GM21381 (cell line): ENCODE measurements around the gene ZRANB1.

ENCODE experiments used
- ATAC-seq: cut with Tn5 transposase; IDR thresholded peaks from one replicate; pipeline ENCODE4 v1.9.1; 2021; ENCODE audit warnings: mild to moderate bottlenecking, moderate library complexity; ENCODE audit not compliant: unreplicated experiment

Gene ZRANB1

DNA sequence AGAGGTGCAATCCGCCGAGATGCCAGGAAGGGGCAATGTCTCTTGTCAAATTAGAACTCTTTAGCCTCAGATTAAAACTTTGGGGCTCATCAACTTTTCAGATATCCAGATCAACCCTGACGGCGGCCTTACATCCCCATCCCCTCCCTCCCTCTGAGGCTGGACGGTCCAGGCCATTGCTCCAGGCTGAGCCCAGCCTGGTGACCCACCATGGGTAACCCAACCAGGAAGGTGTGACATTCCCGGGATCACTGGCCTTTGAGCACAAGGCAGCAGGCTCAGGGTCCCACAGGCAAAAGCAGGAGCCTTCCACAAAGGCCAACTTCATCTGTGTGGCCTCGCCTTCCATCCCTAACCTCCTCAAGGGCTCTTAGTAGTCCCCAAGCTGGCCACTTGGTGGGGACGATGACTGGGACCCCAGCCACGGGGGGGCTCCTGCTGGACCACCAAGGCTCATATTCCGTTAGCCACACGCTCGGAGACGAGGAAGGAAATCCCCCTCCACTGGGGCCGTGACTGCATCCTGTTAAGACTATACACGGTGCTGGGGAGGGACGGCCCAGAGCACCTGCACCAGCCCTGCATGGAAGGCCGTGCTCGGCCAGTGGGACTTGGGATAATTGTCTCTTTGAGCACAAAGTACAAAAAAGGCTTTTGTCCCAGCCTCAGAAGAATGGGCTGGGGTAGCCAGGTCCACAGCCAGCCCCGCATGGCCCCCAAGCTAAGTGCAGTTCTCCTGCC is 62.8 kb downstream of the ZRANB1 start:
- ATAC-seq, result no peak

- no peak for ATAC-seq
Measured at GRCh38 chr10:125005312-125006187, 63.6 kb downstream of the ZRANB1 start.

DNA sequence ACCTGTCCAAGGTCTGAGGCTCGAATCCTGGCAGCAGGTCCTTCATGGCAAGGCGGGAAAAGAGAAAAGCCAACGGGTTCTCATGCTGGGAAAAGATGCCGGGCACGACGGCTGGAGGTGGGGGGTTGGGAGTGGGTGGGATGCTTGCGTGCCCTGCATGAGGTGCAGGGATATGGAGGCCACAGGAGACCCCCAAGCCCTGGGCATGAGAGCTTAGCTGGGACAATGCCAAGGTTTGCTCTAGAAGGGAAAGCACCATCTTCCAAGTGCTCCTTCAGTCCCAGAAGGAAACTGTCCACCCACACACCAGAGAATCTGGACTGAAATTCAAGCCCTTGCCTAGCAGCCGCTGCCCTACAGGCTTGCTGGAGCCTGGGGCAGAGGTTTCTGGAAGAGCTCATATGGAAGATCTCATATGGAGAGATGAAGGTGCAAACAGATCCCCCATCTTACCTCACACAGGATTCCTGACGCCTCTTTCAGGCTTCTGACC is 64.3 kb downstream of the ZRANB1 start:
- ATAC-seq, result no peak

DNA sequence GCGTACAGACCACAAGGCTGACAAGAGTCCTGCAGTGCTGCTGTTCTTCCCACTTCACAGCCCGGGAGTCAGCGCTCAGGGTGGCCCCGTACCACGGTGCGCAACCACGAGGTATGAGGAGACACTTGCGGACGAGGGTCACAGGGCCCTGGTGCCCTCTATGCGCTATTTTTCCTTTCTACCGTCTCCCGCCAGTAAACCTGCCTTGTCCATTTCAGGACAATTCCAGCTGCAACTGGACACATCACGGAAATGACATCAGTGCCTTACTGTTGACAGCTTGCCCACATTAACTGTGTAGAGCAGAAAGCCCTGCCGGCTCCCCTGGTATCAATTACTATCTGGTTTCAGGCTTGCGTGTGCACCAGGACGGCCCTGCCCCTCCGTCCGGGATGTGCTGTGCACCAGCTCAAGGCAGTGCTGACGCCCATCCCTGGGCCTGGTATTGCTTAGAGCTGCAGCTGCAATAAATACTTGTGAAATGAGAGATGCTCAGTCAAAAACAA is 65.1 kb downstream of the ZRANB1 start:
- no peak for ATAC-seq

GRCh38 chr10:125007436-125007835 is 65.5 kb downstream of the ZRANB1 start:
- no peak for ATAC-seq

- no peak for ATAC-seq
Measured at GRCh38 chr10:125008689-125009638, 67.0 kb downstream of the ZRANB1 start.

GRCh38 chr10:125009661-125010161 is 67.8 kb downstream of the ZRANB1 start:
- no peak for ATAC-seq

GRCh38 chr10:125010362-125010761 is 68.4 kb downstream of the ZRANB1 start:
- no peak for ATAC-seq

DNA sequence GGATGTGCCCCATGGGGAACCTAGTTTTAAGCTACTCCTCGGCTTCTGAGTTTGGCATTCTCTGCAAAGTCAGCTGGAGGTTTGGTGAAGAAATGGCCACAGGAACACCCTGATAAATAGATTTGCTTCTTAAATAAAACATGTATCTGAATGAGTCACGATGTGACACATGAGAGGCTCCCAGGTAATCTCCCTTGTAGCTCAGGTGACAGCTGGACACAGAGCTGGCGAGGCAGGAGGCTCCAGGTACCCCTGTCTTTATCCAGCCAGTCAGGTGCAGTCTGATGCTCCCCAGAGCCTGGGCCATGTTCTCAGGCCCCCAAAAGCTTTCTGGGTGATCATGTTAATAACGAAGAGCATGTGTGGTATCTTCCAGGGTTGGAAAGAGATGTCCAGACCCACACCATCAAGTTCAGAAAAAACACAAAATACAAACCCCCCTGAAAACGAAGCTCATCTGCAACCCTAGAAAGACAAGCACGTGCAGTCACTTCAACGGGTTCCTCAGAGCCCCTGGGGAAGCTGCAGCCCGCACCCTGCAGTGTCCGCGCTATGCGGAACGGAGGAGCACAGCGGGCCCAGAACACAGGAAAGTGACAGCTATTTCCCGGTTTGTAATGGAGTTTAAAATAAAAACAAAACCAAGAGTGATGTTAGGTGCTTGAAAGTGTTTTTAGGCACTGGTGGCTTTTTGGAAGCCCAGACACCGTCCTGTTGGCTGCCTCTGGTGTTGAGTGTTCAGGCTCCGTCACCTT is 69.4 kb downstream of the ZRANB1 start:
- ATAC-seq, result no peak

- ATAC-seq, result no peak
Measured at GRCh38 chr10:125011926-125012705, 70.2 kb downstream of the ZRANB1 start.

- ATAC-seq, result no peak
Measured at GRCh38 chr10:125012851-125013528, 71.1 kb downstream of the ZRANB1 start.

GRCh38 chr10:125013529-125013872 is 71.6 kb downstream of the ZRANB1 start:
- no peak for ATAC-seq

GRCh38 chr10:125014086-125014830 is 72.3 kb downstream of the ZRANB1 start:
- no peak for ATAC-seq

DNA sequence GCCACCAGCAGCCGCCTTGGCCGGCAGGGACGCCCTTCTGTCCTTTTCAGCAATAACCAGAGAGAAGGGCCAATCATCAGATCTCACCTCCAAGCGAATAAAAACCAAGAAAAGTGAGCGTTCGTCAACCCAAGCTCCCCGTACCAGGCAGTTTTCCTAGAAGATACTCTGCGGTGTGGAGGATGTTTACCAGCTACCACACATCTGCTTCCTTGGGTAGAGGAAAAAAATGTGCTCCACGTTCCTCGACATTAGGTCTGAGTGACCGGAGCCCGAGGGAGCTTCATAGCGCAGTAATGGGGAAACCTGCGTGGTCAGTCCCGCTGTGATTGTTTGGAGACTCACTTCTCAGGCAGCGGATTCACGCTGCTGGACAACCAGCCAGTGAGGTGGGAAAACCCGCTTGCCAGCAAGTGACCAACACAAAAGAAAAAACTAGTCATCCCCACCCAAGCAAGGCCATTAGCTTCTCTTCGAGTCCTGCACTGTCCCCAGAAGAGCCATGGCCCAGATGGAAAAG is 73.0 kb downstream of the ZRANB1 start:
- no peak for ATAC-seq

DNA sequence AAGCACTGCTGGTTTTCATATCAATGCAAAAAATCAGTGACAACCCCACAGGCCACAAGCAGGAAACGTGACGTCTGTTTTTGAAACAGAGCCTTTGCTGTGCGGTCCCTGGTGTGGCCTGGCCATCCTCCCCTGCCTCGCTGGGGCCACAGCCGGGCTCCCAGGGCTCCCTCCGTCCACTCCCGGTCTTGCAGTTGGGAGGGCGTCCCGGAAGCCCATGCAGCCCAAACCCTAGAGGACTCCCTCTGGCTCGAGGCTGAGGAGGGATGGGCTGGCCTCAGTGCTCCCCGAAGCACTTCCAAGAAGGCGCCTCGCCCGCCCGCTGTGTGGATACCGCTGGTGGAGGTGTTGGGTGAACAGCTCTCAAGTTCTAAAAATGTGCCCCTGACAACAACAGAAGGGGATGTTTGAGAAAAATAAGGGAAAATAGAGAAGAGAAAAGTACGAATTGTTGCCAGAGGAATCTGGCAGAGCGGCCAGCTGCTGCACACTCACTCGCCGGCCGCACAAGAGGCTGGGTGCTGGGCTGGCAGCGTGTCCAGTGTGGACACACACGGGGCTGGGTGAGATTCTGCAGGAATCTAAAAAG is 73.5 kb downstream of the ZRANB1 start:
- no peak for ATAC-seq

- no peak for ATAC-seq
Measured at GRCh38 chr10:125016123-125016522, 74.2 kb downstream of the ZRANB1 start.

DNA sequence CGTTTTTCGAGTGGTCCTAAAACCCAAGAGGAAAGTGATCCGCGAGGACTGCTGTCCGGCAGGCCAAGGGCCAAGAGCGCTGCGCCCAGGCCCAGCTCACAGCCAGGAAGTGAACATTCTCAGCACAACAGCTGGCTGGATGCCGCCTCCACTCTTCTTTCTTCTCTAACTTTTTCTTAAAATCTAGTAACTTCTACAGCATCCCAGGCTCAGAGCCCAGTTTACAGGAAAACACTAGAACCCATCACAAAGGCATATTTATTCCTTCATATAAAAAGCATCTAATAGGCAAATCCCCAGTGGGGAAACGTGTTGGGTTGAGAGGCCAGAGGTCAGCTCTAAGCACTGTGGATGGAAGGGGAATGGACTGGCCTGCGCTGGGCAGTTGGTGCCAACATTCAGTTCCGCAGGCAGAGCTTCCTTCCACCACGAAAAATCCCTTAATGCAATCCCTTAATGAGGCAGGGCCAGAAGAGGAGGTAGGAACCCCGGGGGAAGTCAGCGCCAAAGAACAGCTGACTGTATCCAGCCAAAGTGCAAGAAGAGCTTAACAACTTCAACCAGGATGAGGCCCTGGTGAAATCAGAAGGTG is 74.8 kb downstream of the ZRANB1 start:
- ATAC-seq, result no peak
